GM21526 (cell line): Measurements from ENCODE around the gene SLC16A2.
"Not testable (repeated sequence)": the region's sequence is repeated elsewhere in the genome, so short reads cannot be mapped to it uniquely, and the experiment has no call there.

Source experiments
- ATAC-seq: cut with Tn5 transposase; IDR thresholded peaks from one replicate; pipeline ENCODE4 v1.9.1; 2021; ENCODE audit warnings: moderate library complexity; ENCODE audit not compliant: unreplicated experiment, low FRiP score

SLC16A2 gene

DNA sequence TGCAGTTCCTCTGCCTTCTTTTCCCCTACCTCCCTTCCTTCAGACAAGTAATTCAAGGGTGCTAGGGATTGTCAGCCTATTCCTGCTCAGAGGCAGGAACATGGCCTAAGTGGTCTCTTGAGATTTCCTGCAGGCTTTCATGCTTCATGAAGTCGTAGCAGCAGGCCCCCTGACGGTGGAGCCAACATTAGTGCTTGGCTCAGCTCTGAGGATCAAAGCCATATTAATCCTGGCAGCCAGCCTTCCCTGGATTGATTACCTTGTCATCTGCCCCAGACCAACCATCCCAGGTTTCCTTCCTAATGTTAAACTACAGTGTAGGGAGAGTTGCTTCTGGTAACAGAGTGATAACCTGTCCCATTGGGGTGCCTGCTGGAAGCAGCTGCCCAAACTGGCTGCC is 84.1 kb downstream of the SLC16A2 start:
- no peak for ATAC-seq

DNA sequence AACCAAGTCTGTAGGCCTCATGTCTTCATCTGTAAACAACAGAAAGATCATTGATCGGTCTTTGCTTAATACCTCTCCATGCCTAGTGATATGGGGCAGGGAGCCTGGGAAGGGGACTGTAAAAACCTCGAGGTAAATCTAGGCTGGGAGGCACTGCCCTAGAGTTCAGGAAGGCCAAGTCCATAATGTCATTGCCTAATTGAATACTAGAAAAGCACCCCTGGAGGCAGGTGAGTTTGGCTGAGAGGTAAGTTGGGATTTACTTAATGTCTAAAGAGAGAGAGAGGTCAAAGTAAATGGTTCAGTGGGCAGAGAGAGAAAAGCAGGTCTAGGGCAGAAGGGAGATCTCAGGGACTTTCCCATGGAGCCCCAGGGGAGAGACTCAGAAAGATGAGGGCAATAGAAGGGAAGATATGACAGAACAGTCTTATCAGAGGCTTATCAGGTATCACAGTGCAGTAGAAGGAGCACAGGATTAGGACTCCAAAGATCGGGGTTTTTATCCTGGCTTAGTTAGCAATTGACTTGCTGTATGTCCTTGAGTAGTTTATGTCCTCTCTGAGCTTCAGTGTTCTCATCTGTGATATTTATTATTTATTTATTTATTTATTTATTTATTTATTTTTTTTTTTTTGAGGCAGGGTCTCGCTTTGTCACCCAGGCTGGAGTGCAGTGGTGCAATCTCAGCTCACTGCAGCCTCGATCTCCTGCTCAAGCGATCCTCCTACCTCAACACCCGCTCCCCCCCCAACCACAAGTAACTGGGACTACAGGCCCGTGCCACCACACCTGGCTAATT is 85.2 kb downstream of the SLC16A2 start:
- ATAC-seq = no peak

DNA sequence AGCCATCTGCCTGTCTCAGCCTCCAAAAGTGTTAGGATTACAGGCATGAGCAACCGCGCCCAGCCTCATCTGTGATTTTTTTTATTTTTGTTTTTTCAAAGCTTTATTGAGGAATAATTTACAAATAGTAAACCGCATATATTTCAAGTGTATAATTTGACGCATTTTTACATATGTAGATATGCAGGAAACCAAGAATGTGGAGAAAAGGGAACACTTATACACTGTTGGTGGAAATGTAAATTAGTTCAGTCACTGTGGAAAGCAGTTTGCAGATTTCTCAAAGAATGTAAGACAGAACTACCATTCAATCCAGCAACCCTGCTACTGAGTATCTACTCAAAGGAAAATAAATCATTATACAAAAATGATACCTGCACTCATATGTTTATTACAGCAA is 85.9 kb downstream of the SLC16A2 start:
- no peak for ATAC-seq

DNA sequence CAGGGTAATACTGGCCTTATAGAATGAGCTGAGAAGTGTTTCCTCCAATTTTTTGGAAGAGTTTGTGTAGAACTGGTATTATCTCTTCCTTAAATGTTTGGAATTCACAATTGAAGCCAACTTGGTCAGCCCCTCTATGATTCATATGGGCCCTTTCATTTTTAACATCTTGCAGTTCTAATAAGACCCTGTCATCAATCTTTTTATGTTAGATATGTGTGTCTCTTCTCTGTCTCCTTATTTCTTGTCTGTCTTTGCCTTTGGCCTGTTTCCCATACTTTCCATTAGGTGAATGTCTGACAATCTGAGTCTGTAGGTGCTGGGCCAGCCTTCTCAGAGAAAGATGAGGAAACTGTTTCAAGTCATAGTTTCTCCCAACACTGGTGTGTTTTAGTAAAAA is 88.7 kb downstream of the SLC16A2 start:
- peak; percentile 21 for ATAC-seq

DNA sequence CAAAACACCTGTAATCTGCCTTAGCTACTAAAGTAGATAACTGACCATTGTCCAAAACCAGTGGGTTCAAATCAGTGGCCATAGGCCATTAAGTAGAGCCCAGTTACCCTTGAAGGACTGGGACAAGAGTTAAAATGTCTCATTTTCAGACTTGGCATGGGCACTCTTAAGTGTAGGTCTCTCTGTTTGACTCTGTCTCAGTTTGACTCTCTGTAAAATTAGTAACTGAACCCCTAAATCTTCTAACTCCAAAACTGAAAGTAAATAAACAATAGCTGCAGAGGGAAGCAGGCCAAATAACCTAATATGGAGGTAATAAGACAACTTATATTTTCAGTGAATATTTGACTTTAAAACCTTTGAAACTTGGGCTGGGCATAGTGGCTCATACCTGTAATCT is 89.1 kb downstream of the SLC16A2 start:
- ATAC-seq = peak; percentile 59

DNA sequence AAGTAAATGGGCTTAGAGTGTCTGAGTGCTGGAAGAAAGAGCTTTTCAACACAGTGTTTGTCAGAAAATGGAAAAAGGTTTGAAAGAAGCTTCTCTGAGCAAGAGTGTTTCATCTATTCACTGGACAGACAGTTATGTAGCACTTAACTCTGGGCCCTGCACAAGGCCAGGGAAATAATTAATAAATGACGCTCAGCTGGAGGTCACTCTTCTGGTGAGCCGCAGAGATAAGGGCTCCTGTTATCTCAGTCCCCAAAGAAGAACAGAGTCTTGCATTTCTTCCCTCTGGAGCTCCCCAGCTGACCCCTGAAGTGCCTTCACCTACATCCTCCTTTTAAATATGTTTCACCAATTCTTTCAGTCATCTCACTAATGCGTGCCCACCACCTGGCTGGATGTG is 90.4 kb downstream of the SLC16A2 start:
- ATAC-seq = no peak

DNA sequence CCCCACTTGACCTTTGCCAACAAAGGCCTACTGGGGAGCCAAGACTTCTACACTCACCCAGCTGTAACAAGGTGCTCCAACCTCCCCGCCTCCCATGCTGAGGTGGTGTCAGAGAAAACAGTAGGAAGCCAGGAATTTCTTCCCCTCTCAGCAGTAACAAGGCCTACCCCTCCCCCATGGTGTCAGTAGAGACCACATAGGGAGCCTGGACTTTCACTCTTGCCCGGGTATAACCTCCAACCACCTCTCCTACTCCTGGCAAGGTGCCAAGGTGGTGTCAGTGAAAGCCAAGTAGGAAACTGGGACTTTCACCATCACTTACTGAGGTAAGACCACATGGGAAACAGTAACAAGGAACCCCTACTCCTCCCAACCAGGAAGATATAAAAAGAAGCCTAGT is 93.1 kb downstream of the SLC16A2 start:
- no peak for ATAC-seq

DNA sequence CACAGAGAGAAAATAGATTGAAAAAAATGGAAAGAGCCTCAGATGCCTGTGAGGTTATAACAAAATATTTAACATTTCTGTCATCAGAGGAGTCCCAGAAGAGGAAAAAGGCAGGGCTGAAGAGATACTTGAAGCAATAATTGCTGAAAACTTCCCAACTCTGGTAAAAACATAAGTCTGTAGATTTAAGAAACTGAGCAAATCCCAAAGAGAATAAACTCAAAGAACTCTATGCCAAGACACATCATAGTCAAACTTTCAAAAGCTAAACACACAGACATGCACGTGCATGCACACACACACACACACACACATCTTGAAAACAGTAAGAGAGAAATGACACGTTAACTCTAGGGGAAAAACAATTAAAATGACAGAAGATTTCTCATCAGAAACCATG is 94.1 kb downstream of the SLC16A2 start:
- no peak for ATAC-seq

DNA sequence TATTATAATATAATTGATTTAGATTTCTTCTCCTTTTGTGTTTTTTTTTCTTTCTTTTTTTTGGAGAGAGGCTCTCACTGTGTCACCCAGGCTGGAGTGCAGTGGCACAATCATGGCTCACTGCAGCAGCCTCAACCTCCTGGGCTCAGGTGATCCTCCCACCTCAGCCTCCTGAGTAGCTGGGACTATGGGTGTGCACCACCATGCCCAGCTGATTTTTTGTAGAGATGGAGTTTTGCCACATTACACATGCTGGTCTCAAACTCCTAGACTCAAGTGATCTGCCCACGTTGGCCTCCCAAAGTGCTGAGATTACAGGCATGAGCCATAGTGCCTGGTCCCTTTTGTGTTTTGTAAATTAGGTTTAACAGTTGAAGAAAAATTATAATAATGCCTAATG is 94.7 kb downstream of the SLC16A2 start:
- ATAC-seq = not testable (repeated sequence)

DNA sequence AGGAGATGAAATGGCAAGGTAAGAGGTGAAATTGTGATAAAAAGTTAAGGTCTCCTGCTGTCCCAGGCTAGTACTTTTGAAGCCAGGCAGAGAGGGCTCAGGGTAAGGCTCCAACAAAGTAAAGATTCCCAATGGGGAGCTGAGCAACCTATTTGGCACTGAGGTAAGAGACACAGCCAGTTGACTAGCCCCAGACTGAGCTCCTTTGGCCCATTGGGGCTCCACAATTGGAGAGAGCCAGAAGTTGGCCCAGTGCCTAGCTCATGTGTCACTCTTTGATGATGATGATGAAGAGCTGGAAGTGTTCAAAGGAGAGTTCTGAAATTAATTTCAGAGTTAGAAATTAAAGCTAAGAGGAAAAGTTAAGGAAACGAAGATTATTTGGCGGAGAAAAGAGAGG is 98.6 kb downstream of the SLC16A2 start:
- no peak for ATAC-seq

DNA sequence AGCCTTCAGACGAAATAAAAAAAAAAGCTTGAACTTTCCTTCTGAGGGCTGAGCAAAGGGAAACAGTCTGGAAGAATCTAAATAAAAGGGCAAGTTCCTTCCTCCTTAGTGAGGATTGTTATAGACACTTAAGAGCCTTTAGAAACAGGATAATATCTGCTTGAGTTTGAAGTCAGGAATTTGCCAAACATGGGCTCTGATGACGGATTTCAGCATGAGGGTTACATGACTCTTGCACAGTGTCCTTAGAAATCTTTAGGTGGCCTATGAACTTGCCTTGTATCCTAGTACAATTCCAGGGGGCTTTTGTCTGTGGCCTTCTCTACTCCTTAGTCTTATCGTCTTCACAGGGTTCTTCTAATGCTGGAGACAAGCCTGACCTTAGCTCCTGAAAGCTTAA is 99.0 kb downstream of the SLC16A2 start:
- no peak for ATAC-seq

DNA sequence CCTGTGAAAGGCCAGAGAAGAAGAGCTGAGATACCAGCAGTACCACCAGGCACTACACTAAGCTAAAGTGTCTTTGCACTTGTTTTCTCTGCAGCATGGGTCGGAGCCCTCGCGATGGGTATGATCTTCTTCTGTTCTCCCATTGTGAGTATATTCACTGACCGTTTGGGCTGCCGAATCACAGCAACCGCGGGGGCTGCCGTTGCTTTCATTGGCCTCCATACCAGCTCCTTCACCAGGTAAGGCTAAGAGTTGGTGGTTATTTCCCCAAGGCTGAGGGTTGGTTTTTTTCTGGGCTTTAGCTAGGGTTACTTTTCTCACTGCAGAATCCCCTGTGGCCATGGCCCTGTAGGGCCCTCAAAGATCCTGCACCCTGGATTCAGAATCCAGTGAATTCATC is 99.6 kb downstream of the SLC16A2 start:
- no peak for ATAC-seq

DNA sequence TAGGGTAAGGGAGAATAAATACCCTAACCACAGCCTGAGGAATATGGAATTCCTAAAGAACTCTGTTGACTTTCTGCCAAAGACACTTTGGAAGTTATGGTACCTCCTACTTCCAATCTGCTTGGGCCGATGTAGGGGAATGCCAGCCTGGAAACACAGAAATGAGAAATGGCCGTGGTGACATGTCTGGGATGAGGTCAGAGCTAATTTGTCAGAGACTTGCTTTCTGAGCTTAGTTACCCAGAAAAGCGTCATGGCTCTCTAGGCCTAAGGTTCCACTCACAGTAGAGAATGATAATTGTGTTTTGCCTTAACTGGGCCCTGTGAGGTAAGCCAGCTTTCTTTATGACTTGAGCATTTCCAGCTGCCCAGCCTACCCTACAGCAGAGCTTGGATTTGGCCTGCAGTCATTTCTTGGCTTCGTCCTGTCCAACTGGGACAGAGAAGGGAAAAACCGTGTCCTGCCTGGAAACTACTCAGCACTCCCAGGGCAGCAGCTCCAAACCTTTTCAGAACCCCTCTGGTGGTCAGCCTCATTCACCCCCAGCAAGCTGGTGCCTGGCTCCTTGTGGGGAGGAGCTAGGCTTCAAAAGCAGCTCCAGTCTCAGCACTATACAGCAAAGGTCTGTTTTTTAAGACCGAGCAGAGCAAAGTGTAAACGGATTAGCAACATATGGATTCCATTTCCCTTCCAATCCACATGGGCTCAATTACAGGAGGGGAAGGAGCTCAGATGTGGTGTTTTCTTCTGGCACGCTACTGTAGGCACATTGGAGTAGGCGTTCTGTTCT is 100.9 kb downstream of the SLC16A2 start:
- ATAC-seq = no peak

DNA sequence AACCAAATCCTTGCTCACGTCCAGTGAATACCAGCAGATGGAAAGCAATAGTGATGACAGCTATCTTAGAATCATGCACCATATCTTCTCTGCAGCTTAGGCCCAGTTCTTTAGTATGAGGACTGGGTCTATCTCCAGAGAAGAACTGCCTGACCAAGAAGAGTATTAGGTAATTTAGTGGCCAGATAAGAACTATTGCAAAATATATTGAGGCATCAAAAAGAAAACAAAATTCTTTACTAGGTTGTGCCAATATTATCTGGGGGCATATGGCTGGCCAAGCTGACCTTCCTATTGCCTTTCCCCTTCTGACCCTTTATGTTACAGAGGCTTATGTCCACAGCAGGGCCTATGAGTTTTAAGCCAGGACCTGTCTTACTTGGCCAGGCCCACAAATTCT is 101.9 kb downstream of the SLC16A2 start:
- no peak for ATAC-seq

DNA sequence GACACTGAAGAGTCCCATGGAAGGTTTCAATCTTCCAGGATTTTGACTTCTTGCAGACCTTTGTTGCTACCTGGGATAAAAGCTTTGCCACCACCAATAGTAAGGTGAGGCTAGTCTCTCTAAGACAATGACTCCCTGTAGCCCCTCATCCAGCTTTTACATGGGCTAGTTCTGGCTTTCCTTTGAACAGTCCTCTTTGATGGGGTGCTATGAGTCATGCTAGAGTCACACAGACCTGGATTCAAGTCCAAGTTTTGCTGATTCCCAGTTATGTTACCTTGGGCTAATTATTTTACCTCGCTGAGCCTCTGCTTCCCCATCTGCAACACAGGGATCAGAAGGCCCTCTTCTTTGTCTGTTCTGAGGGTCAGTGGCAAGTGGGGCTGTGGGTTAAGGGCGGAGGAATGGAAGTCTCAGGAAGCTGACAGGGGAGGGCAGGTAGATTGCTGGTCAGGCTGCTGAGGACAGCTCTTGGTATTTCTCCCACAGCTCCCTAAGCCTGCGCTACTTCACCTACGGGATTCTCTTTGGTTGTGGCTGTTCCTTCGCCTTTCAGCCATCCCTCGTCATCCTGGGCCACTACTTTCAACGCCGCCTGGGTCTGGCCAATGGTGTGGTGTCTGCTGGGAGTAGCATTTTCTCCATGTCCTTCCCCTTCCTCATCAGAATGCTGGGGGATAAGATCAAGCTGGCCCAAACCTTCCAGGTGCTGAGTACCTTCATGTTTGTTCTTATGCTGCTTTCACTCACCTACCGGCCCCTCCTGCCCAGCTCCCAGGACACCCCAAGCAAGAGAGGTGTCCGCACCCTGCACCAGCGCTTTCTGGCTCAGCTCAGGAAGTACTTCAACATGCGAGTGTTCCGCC is 102.8 kb downstream of the SLC16A2 start:
- ATAC-seq = no peak

DNA sequence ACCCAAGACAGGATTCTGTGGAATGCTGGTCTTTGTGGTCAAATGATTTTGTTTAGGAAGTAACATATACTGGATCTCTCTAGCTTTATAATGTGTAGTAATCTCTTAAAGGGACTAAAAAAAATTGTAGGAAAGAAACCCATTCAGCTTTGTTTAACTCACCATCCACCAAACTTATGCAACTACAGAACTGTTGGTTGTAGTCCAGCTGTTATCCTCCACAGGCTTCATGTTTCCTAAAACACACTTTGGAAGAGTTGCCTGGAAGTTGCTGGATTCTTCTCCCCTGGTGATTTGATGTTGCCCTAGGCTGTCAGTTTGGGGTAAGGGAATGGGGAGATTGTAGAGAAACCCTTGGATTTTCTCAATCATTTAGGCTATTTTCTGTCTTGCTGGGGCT is 103.8 kb downstream of the SLC16A2 start:
- ATAC-seq = no peak

DNA sequence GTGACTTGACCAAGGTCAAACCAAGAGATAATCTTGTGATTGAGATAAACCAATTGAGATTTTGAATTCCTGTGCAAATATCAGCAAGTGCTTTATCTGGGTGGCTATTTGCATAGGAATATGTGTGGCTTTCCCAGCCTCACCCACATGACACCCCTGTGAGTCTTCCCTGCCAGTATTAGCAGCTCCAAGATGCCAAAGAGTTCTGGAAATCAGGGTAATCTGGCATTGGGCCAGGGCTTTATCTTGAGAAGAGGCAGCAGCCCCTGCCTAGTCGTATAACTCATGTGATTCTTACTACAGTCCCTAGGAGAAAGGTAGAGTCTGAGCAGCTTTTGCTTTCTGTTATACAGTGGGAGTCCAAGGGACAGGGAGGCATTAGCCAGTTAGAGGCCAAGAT is 105.5 kb downstream of the SLC16A2 start:
- no peak for ATAC-seq

DNA sequence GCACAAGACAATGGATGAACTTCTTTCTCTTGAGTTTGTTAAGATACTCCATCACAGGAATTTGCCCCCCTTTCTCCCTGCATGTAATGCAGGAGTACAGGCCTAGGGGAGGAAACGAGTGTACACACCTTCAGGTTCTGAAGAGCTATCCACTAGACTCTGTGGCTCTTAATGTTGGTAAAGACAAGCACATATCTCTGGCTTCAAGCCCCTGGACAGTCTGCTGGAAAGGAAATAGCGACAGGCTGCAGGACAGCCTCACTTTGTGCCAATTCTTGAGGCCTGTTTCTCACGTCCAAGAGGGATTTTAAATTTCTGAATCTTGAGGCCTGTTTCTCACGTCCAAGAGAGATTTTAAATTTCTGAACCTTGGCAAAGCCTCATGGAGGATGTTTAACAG is 106.1 kb downstream of the SLC16A2 start:
- no peak for ATAC-seq

DNA sequence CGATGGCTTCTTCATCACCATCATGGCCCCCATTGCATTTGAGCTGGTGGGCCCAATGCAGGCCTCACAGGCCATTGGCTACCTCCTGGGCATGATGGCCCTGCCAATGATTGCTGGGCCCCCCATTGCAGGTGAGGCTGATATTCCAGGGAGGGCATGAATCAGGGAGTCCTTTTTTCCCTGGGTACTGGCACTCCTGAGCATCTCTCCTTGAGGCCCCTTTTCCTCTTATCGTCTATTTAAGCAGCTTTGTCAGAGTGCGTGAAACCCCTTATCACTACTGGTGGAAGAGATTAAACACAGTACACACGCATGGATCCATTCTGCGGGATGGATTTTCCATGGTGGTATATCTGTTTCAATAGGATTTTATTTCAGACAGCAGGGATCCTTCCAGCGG is 108.0 kb downstream of the SLC16A2 start:
- no peak for ATAC-seq

DNA sequence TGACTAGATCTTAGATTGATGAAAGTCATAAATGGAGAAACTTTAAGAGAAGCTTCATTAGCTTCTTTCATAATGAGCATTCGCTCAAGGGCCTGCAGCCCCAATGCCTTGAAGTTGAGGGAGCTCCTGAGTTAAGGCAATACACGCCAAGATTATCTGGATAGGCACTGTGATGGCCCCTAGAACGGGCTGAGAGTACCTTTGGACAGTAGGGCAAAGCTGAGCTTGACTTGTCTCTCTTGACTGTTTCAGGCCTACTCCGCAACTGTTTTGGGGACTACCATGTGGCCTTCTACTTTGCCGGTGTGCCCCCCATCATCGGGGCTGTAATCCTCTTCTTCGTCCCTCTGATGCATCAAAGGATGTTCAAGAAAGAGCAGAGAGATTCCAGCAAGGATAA is 109.8 kb downstream of the SLC16A2 start:
- no peak for ATAC-seq

DNA sequence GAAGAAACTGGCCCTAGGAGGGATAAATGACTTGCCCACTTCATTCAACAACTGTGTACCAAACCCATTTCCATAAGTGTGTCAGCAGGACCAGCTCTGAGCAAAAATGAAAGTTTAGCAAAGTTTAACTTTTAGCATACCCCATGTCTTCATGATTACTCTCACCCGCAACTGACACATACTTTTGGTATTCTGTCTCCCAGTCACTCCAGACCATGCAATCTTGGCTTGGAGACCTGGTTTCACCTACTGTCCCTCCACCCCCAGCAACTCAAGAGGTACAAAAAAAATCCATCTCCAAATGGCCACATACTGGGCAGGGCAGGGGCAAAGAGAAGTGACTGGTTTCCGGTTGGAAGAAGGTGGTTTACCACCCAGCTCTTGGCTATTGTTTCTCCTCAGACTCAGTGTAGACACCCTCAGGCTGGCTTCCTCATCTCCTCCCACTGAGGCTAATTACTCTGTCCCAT is 113.3 kb downstream of the SLC16A2 start:
- ATAC-seq = no peak
